Measurements from ENCODE around the gene DDX25. TPM values are rescaled to one million over a fixed set of nuclear protein-coding genes. Genes with fewer than 3 reads are reported as not detected.

The DDX25 gene
- total and polyA plus RNA-seq, 2 of the 4 experiments (the other 2 are of a cell fraction): under 0.01 TPM; not detected in 1

- H3K23ac ChIP-seq (ENCODE audit: low read depth, low read length): no peak overlapping the region
- H2AK9ac ChIP-seq (replicated peaks; ENCODE audit: low read depth, low read length, poor library complexity): no peak overlapping the region
- no peak overlapping the region for H4K91ac ChIP-seq (ENCODE audit: insufficient read depth, low read depth, low read length)
- TF ChIP-seq RFX5 (IDR thresholded peaks at IDR 0.05; ENCODE audit: low read depth, low read length) (no peak), CEBPB (IDR thresholded peaks at IDR 0.05; ENCODE audit: low read depth, low read length) (no peak), USF2 (IDR thresholded peaks at IDR 0.05; ENCODE audit: low read depth, low read length) (no peak), CHD1 (IDR thresholded peaks at IDR 0.05; ENCODE audit: low read depth, low read length) (no peak)
- no TSS peak for BruUV-seq (replicated peaks)
- no peak overlapping the region for H2BK120ac ChIP-seq (ENCODE audit: low read depth, low read length)
- no peak overlapping the region for H3K18ac ChIP-seq (ENCODE audit: low read depth, low read length)
- no peak overlapping the region for H2BK15ac ChIP-seq (ENCODE audit: low read depth, low read length)
- in situ Hi-C loops (cut with MboI; ENCODE audit: low sequenced_read_pairs): no loop called here
- no peak overlapping the region for H3K4ac ChIP-seq (ENCODE audit: low read depth, low read length)
- H3K56ac ChIP-seq (ENCODE audit: extremely low read depth, insufficient read depth, low read length): no peak overlapping the region
- no peaks in the 10 kb centered on the region for H3K4me1 ChIP-seq (ENCODE audit: control insufficient read depth, insufficient read depth, low read length)
- DNase-seq (no peak), ATAC-seq (ENCODE audit: low read depth) (no peak)
- intact Hi-C loops (cut with micrococcal nuclease): no loop called here
- 77% methylated on average over 3 of the region's 9 CpGs; no CpG with 5 or more reads in 1 of the 2 experiments for WGBS, 2 experiments (ENCODE audit: extremely low coverage in 2 of 2, insufficient read length in 1 of 2)
- no peak overlapping the region for H2BK5ac ChIP-seq (ENCODE audit: low read depth, low read length, poor library complexity, severe bottlenecking)
- H3K9me3 ChIP-seq (ENCODE audit: control insufficient read depth, insufficient read depth, low read length): no peaks in the 10 kb centered on the region
- CTCF ChIA-PET: interaction anchor here (1.1 kb wide), 1 partner anchor 13 kb away, joined by 3 read pairs; no protein-coding TSS in a partner anchor
- no peak overlapping the region for H4K8ac ChIP-seq (ENCODE audit: low read depth in 2 of 2, low read length in 2 of 2)
- H2AFZ ChIP-seq (replicated peaks; ENCODE audit: low read length, poor library complexity): no peak overlapping the region
- no peaks in the 10 kb centered on the region for H4K20me1 ChIP-seq (ENCODE audit: insufficient read depth, low read length)
- H3K4me2 ChIP-seq (ENCODE audit: low read depth, low read length): no peak overlapping the region
- no peaks in the 10 kb centered on the region for H3K79me1 ChIP-seq (ENCODE audit: low read depth in 1 of 2, low read length in 2 of 2)
- no peak overlapping the region for H3K4me3 ChIP-seq (ENCODE audit: insufficient read depth, low read depth, low read length)
- H4K5ac ChIP-seq (ENCODE audit: low read depth, low read length): no peak overlapping the region
- no peak overlapping the region for H3K27ac ChIP-seq (ENCODE audit: insufficient read depth, low read length)
- H3K9me1 ChIP-seq (ENCODE audit: insufficient read depth, low read length): no peaks in the 10 kb centered on the region
- no peak overlapping the region for H2BK20ac ChIP-seq (ENCODE audit: low read depth, low read length)
- POLR2A ChIA-PET (ENCODE audit: unreplicated experiment): no interaction called here
- H2AK5ac ChIP-seq (ENCODE audit: low read depth, low read length): no peak overlapping the region
- peaks cover 20% of the 10 kb centered on the region; the same call in 1 of the 2 replicates for H3K27me3 ChIP-seq (ENCODE audit: control insufficient read depth, insufficient read depth, low read length)
- dilution Hi-C loops (cut with HindIII; ENCODE audit: low sequenced_read_pairs, unreplicated experiment): no loop called here
- no peak overlapping the region for H3K9ac ChIP-seq (ENCODE audit: low read depth, low read length)
- no peaks in the 10 kb centered on the region for H3K36me3 ChIP-seq (ENCODE audit: control insufficient read depth, insufficient read depth, low read length)
- no peak overlapping the region for H3K14ac ChIP-seq (replicated peaks; ENCODE audit: low read depth, low read length)
Observed at GRCh38 chr11:125943661-125944349, 39.5 kb downstream of the DDX25 start.

Data from IMR-90 (cell line).